ENCODE results near the gene BRSK2.

- TF ChIP-seq CTCF (IDR thresholded peaks at IDR 0.05; ENCODE audit: low read length) (no peak), EZH2 (IDR thresholded peaks at IDR 0.05; ENCODE audit: borderline replicate concordance, low read length) (no peak)
Observed at GRCh38 chr11:1433568-1433967, 43.8 kb downstream of the BRSK2 start.
